HuH-7.5 (cell line): ENCODE data around the gene GNB3.

Source experiments
- DNase-seq: peaks from one replicate; pipeline ENCODE4 v3.0.0; 2011; ENCODE audit warnings: low spot score

The GNB3 gene

GRCh38 chr12:6823182-6824084 is 17.3 kb upstream of the GNB3 start:
- no peak for DNase-seq

- DNase-seq, result no peak
These were observed 16.5 kb upstream of the GNB3 start for GRCh38 chr12:6824085-6824775.

GRCh38 chr12:6824901-6825381 is 15.8 kb upstream of the GNB3 start:
- no peak for DNase-seq

GRCh38 chr12:6825398-6826124 is 15.2 kb upstream of the GNB3 start:
- DNase-seq, result peak; percentile 98

- no peak for DNase-seq
These were observed 14.5 kb upstream of the GNB3 start for GRCh38 chr12:6826125-6826733.

GRCh38 chr12:6826734-6827436 is 13.8 kb upstream of the GNB3 start:
- DNase-seq, result no peak

- DNase-seq, result peak; percentile 95
These were observed 13.3 kb upstream of the GNB3 start for GRCh38 chr12:6827437-6827911.

GRCh38 chr12:6827982-6828780 is 12.5 kb upstream of the GNB3 start, which contains the start of gene P3H3:
P3H3 (plus strand) TSS chr12:6828407; CDS start chr12:6828441, 34 bp downstream.
- DNase-seq, result peak; percentile 73

- peak; percentile 74 for DNase-seq
These were observed 11.8 kb upstream of the GNB3 start for GRCh38 chr12:6828781-6829535.

- peak; percentile 86 for DNase-seq
These were observed 11.0 kb upstream of the GNB3 start for GRCh38 chr12:6829536-6830220.

GRCh38 chr12:6830286-6830890 is 10.3 kb upstream of the GNB3 start:
- no peak for DNase-seq

- no peak for DNase-seq
These were observed 9.7 kb upstream of the GNB3 start for GRCh38 chr12:6830999-6831398.

- DNase-seq, result no peak
These were observed 9.2 kb upstream of the GNB3 start for GRCh38 chr12:6831450-6831995.

GRCh38 chr12:6832125-6832524 is 8.6 kb upstream of the GNB3 start:
- DNase-seq, result no peak

GRCh38 chr12:6833189-6833890 is 7.4 kb upstream of the GNB3 start:
- no peak for DNase-seq

GRCh38 chr12:6834254-6834653 is 6.5 kb upstream of the GNB3 start:
- DNase-seq, result no peak

GRCh38 chr12:6834873-6835272 is 5.9 kb upstream of the GNB3 start:
- no peak for DNase-seq

GRCh38 chr12:6836851-6837250 is 3.9 kb upstream of the GNB3 start:
- no peak for DNase-seq
